ENCODE data around the gene AP3S2.
"Not testable (repeated sequence)": the region's sequence is repeated elsewhere in the genome, so short reads cannot be mapped to it uniquely, and the experiment has no call there.

Gene AP3S2

GRCh38 chr15:89797678-89798201, 96.1 kb downstream of the AP3S2 start:
- no peak for DNase-seq

- no peak for DNase-seq
Observed at GRCh38 chr15:89795996-89796395, 97.8 kb downstream of the AP3S2 start.

GRCh38 chr15:89794627-89795241, 99.1 kb downstream of the AP3S2 start:
- no peak for DNase-seq

- DNase-seq = no peak
Observed at GRCh38 chr15:89792106-89792805, 101.5 kb downstream of the AP3S2 start.

- DNase-seq = no peak
Observed at GRCh38 chr15:89790661-89791060, 103.1 kb downstream of the AP3S2 start.

- no peak for DNase-seq
Observed at GRCh38 chr15:89790206-89790605, 103.6 kb downstream of the AP3S2 start.

- DNase-seq = not testable (repeated sequence)
Observed at GRCh38 chr15:89788585-89788984, 105.2 kb downstream of the AP3S2 start.

GRCh38 chr15:89787944-89788343, 105.8 kb downstream of the AP3S2 start:
- no peak for DNase-seq

- no peak for DNase-seq
Observed at GRCh38 chr15:89785774-89786140, 108.0 kb downstream of the AP3S2 start.

GRCh38 chr15:89785064-89785773, 108.6 kb downstream of the AP3S2 start:
- no peak for DNase-seq

- DNase-seq = no peak
Observed at GRCh38 chr15:89784686-89784960, 109.2 kb downstream of the AP3S2 start.

GRCh38 chr15:89783861-89784685, 109.7 kb downstream of the AP3S2 start:
- DNase-seq = no peak

GRCh38 chr15:89783111-89783860, 110.5 kb downstream of the AP3S2 start:
- no peak for DNase-seq

- not testable (repeated sequence) for DNase-seq
Observed at GRCh38 chr15:89782619-89782950, 111.2 kb downstream of the AP3S2 start.

GRCh38 chr15:89781891-89782618, 111.7 kb downstream of the AP3S2 start:
- peak; percentile 42 for DNase-seq

GRCh38 chr15:89781055-89781454, 112.7 kb downstream of the AP3S2 start:
- DNase-seq = peak; percentile 62

GRCh38 chr15:89780601-89781000, 113.2 kb downstream of the AP3S2 start:
- no peak for DNase-seq

Measured in CD4-positive, alpha-beta T cell treated with Interferon gamma for 1 hour (primary cell).